OCI-LY7 (cell line): ENCODE measurements around the gene CA5A.

ENCODE experiments used
- CTCF ChIP-seq: fragments of 200-600 bp; sonication (generic); conservative IDR thresholded peaks from 2 replicates; pipeline ENCODE4 v1.5.1; 2014; ENCODE audit warnings: mild to moderate bottlenecking, antibody characterized with exemption, low read length, moderate library complexity, mixed read lengths
- EZH2phosphoT487 ChIP-seq: fragments of 200-600 bp; sonication (generic); IDR thresholded peaks from 2 replicates; pipeline ENCODE4 v1.6.1; 2018; ENCODE audit warnings: low read depth, borderline replicate concordance, mild to moderate bottlenecking, mixed run types, antibody characterized with exemption, low read length, moderate library complexity, mixed read lengths

- TF ChIP-seq EZH2phosphoT487 (no peak), CTCF (no peak)
Measured at GRCh38 chr16:87963400-87963799, 27.1 kb upstream of the CA5A start.
